ENCODE measurements around the gene ENTREP1.

Gene ENTREP1

GRCh38 chr9:69323861-69324260 lies 1.2 kb upstream of the ENTREP1 start:
- FAIRE-seq, result no peak

- FAIRE-seq, result no peak
These were observed 596 bp downstream of the ENTREP1 start for GRCh38 chr9:69325409-69326212.

- no peak for FAIRE-seq
These were observed 1.2 kb downstream of the ENTREP1 start for GRCh38 chr9:69326261-69326660.

GRCh38 chr9:69330580-69330979 lies 5.6 kb downstream of the ENTREP1 start:
- no peak for FAIRE-seq

GRCh38 chr9:69331444-69331843 lies 6.4 kb downstream of the ENTREP1 start:
- no peak for FAIRE-seq

- no peak for FAIRE-seq
These were observed 7.2 kb downstream of the ENTREP1 start for GRCh38 chr9:69332067-69332685.

- no peak for FAIRE-seq
These were observed 8.7 kb downstream of the ENTREP1 start for GRCh38 chr9:69333716-69334115.

GRCh38 chr9:69334317-69334716 lies 9.3 kb downstream of the ENTREP1 start:
- no peak for FAIRE-seq

- no peak for FAIRE-seq
These were observed 14.6 kb downstream of the ENTREP1 start for GRCh38 chr9:69339620-69340019.

- no peak for FAIRE-seq
These were observed 15.6 kb downstream of the ENTREP1 start for GRCh38 chr9:69340631-69341030.

- no peak for FAIRE-seq
These were observed 17.8 kb downstream of the ENTREP1 start for GRCh38 chr9:69342769-69343168.

- FAIRE-seq, result no peak
These were observed 19.4 kb downstream of the ENTREP1 start for GRCh38 chr9:69344459-69344858.

GRCh38 chr9:69346596-69347390 lies 21.8 kb downstream of the ENTREP1 start:
- no peak for FAIRE-seq

GRCh38 chr9:69347607-69348006 lies 22.6 kb downstream of the ENTREP1 start:
- no peak for FAIRE-seq

GRCh38 chr9:69351227-69351626 lies 26.2 kb downstream of the ENTREP1 start:
- FAIRE-seq, result no peak

GRCh38 chr9:69355232-69355631 lies 30.2 kb downstream of the ENTREP1 start:
- FAIRE-seq, result no peak

GRCh38 chr9:69357030-69357775 lies 32.2 kb downstream of the ENTREP1 start:
- no peak for FAIRE-seq

GRCh38 chr9:69357821-69358220 lies 32.8 kb downstream of the ENTREP1 start:
- FAIRE-seq, result no peak

GRCh38 chr9:69363191-69363590 lies 38.2 kb downstream of the ENTREP1 start:
- no peak for FAIRE-seq

- no peak for FAIRE-seq
These were observed 39.6 kb downstream of the ENTREP1 start for GRCh38 chr9:69364510-69365150.

GRCh38 chr9:69370430-69370829 lies 45.4 kb downstream of the ENTREP1 start:
- FAIRE-seq, result no peak

GRCh38 chr9:69371001-69371400 lies 46.0 kb downstream of the ENTREP1 start:
- FAIRE-seq, result no peak
